GM23338 (cell line): ENCODE measurements around the gene REL.

Experiments
- CREB1 ChIP-seq: fragments of 250-450 bp; sonication (Bioruptor Pico); IDR thresholded peaks from 2 replicates; pipeline ENCODE4 v1.5.0; 2020; ENCODE audit warnings: low read depth, mild to moderate bottlenecking, moderate library complexity
- CTCF ChIP-seq, 2 experiments: fragments of 200-600 bp in 1 of 2; sonication (generic) in 1 of 2; conservative IDR thresholded peaks; 2 replicates each; pipeline versions ENCODE4 v1.5.1 to v1.6.1; 2016 to 2017; ENCODE audit warnings: antibody characterized with exemption in 2 of 2, low read depth in 2 of 2, mild to moderate bottlenecking in 2 of 2, moderate library complexity in 1 of 2
- EZH2 ChIP-seq: fragments of 200-600 bp; sonication (generic); IDR thresholded peaks from one replicate; pipeline ENCODE4 v1.8.0; 2017; ENCODE audit warnings: antibody characterized with exemption, mild to moderate bottlenecking, low read depth; ENCODE audit not compliant: unreplicated experiment
- EZH2phosphoT487 ChIP-seq: fragments of 200-600 bp; sonication (generic); IDR thresholded peaks from one replicate; pipeline ENCODE4 v1.8.1; 2018; ENCODE audit warnings: antibody characterized with exemption; ENCODE audit not compliant: unreplicated experiment
- POLR2AphosphoS5 ChIP-seq: IDR thresholded peaks from 2 replicates; pipeline ENCODE4 v1.6.1; 2016; ENCODE audit warnings: antibody characterized with exemption, low read depth
- REST ChIP-seq: IDR thresholded peaks from one replicate; pipeline ENCODE4 v1.6.1; 2018; ENCODE audit warnings: antibody characterized with exemption; ENCODE audit not compliant: unreplicated experiment
- ZNF114 ChIP-seq: fragments of 250-450 bp; sonication (Bioruptor Pico); IDR thresholded peaks from 2 replicates; pipeline ENCODE4 v1.5.0; 2020; ENCODE audit warnings: mild to moderate bottlenecking, moderate library complexity
- ZNF331 ChIP-seq: fragments of 250-450 bp; sonication (Bioruptor Pico); IDR thresholded peaks from 2 replicates; pipeline ENCODE4 v1.5.0; 2020; ENCODE audit warnings: low read depth, mild to moderate bottlenecking, moderate library complexity
- ZNF462 ChIP-seq: fragments of 250-450 bp; sonication (Bioruptor Pico); IDR thresholded peaks from 2 replicates; pipeline ENCODE4 v1.5.0; 2020; ENCODE audit warnings: mild to moderate bottlenecking, moderate library complexity

GRCh38 chr2:60972889-60973656, 91.7 kb downstream of the REL start:
- TF ChIP-seq EZH2 (no peak), REST (no peak), CTCF (conservative IDR thresholded peaks at IDR 0.05; ENCODE audit: low read depth in 2 of 2) (no peak), EZH2phosphoT487 (no peak), POLR2AphosphoS5 (no peak), ZNF462 (no peak), ZNF114 (CRISPR knock-in tag) (no peak), ZNF331 (CRISPR knock-in tag) (no peak), CREB1 (CRISPR knock-in tag) (no peak)
